Uterus (tissue), 2 donors: ENCODE results near the gene STK39.

Source experiments
- CTCF ChIP-seq, 4 experiments: fragments of 200-600 bp in 2 of 4; fragments of 450-650 bp in 2 of 4; sonication (generic) in 2 of 4; IDR thresholded peaks; one replicate each; pipeline ENCODE4 v1.5.1; 2016 to 2019; ENCODE audit warnings: antibody characterized with exemption in 4 of 4, mild to moderate bottlenecking in 2 of 4, moderate library complexity in 1 of 4
- POLR2A ChIP-seq, 2 donors: fragments of 450-650 bp; IDR thresholded peaks; one replicate each; pipeline ENCODE4 v1.6.1; 2016; ENCODE audit warnings: antibody characterized with exemption in 2 of 2, mild to moderate bottlenecking in 1 of 2, moderate library complexity in 1 of 2

DNA sequence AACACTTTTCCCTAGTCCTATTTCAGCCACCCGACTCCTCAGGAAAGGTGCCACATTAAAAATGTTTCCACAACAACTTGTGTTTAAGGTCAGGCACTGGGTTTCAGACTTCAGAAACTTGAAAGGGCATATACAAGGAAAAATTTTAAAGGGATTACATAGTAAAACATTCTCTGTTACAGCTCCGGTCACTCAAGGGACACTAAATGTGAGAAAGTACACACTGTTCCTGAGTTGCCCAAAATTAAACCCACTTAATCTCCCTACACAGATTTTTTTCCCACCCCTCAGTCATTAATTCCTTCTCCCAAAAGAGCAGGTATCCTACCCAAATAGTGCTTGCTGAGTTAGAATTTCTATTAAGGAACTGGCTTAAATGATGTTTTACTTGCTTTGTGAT, 14.2 kb downstream of the STK39 start:
- TF ChIP-seq CTCF (IDR thresholded peaks at IDR 0.05) (no peak), POLR2A (IDR thresholded peaks at IDR 0.05) (no peak)
